Panc1 (cell line): Measurements from ENCODE around the gene CAPZA1.

Experiments
- CTCF ChIP-seq: fragments of 450-650 bp; IDR thresholded peaks from 2 replicates; pipeline ENCODE4 v1.5.1; 2017; ENCODE audit warnings: mild to moderate bottlenecking
- POLR2AphosphoS5 ChIP-seq: IDR thresholded peaks from 2 replicates; pipeline ENCODE4 v1.6.1; 2012; ENCODE audit warnings: mild to moderate bottlenecking, low read depth, low read length, moderate library complexity
- REST ChIP-seq, 2 experiments: IDR thresholded peaks; 2 replicates each; pipeline ENCODE4 v1.6.1; 2011 to 2012; ENCODE audit warnings: low read depth in 2 of 2, control low read depth in 1 of 2, low read length in 1 of 2, mild to moderate bottlenecking in 1 of 2, moderate library complexity in 1 of 2; ENCODE audit not compliant: insufficient read depth in 1 of 2

- TF ChIP-seq CTCF = no peak
- TF ChIP-seq POLR2AphosphoS5 = no peak
- no peak for TF ChIP-seq REST (IDR thresholded peaks at IDR 0.05; ENCODE audit: insufficient read depth in 1 of 2, low read depth in 2 of 2, low read length in 1 of 2)
Observed at GRCh38 chr1:112579801-112580510, 39.7 kb upstream of the CAPZA1 start.
